HG02623 (cell line): Measurements from ENCODE around the gene CILP.
"Not testable (repeated sequence)": the region's sequence is repeated elsewhere in the genome, so short reads cannot be mapped to it uniquely, and the experiment has no call there.

Source experiments
- ATAC-seq: cut with Tn5 transposase; IDR thresholded peaks from one replicate; pipeline ENCODE4 v1.9.1; 2021; ENCODE audit warnings: moderate library complexity; ENCODE audit not compliant: unreplicated experiment

CILP gene, protein sequence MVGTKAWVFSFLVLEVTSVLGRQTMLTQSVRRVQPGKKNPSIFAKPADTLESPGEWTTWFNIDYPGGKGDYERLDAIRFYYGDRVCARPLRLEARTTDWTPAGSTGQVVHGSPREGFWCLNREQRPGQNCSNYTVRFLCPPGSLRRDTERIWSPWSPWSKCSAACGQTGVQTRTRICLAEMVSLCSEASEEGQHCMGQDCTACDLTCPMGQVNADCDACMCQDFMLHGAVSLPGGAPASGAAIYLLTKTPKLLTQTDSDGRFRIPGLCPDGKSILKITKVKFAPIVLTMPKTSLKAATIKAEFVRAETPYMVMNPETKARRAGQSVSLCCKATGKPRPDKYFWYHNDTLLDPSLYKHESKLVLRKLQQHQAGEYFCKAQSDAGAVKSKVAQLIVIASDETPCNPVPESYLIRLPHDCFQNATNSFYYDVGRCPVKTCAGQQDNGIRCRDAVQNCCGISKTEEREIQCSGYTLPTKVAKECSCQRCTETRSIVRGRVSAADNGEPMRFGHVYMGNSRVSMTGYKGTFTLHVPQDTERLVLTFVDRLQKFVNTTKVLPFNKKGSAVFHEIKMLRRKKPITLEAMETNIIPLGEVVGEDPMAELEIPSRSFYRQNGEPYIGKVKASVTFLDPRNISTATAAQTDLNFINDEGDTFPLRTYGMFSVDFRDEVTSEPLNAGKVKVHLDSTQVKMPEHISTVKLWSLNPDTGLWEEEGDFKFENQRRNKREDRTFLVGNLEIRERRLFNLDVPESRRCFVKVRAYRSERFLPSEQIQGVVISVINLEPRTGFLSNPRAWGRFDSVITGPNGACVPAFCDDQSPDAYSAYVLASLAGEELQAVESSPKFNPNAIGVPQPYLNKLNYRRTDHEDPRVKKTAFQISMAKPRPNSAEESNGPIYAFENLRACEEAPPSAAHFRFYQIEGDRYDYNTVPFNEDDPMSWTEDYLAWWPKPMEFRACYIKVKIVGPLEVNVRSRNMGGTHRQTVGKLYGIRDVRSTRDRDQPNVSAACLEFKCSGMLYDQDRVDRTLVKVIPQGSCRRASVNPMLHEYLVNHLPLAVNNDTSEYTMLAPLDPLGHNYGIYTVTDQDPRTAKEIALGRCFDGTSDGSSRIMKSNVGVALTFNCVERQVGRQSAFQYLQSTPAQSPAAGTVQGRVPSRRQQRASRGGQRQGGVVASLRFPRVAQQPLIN

DNA sequence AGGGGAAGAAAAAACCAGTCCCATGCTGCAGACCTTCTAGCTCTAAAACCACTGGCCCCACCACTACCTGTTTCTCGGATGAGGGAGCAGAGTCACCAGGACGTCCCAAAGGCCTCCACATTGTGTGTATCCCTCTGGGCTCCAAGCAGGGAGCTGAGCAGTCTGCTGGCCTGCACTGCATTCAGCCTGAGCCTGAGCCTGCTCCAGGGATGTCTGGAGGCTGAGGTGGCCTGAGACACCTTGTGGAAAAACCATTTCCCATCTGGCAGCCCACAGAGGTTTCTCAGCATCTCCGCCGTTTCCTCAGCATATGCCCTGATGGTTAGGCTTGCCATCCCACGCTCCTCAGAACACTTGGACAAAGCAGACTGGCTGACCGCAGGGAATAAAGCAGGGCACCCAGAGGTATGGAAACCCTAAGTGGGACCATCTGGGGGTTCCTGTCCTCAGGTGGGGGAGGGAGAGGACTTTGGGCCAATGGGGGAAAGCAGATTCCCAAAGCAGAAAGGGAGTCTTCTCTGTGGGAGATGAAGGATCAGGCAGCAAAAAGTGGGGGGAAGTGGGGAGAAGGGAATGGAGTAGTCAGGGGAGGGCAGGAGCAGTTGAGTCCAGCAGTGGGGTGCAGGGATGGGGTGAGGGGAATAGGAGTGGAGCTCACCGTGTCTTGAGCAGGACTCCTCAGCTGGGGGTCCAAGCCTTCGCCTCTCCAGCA, at the start of gene CILP:
CILP (minus strand) TSS at position 704 of the 712 bp plus-strand sequence. CDS start 1,718 bp downstream, outside the sequence.
- ATAC-seq = no peak

DNA sequence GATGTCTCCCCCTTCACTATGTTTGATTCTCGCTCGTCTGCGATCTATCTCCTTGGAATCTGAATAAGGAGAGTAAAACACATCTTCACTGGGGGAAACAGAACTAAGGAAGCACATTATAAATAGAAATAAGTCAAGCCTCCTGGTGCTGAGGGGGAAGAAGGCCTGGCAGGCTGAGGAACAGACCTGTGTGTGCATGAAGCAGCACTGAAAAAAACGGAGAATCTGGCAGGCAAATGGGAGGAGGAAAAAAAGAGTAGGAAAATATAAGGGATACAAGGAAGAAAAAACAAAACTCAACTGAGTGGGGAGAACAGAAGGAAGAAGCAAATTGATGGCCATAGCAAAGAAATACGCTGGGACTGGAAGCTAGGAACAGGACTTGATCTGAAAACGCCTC, 49.7 kb upstream of the CILP start:
- no peak for ATAC-seq

DNA sequence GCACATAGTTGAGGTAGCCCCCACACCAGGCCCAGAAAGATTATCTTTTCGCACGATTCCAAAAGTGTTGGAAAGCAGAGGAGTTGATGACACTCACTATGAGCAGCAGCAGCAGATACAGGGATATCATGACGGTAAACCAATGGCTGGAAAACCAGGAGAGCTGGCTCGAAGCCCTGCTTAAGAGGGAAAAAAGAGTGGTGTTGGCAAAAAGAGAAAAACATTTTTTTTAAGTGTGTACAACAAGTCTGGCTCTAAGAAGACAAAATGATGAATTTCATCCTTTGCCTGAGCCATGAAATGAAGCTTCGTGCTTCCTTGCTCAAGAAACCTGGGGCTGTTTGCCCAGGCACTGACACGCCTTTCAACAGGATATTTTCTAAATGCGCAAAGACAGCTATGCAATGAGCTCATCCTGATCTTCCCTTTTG, 48.1 kb upstream of the CILP start:
- ATAC-seq = no peak

DNA sequence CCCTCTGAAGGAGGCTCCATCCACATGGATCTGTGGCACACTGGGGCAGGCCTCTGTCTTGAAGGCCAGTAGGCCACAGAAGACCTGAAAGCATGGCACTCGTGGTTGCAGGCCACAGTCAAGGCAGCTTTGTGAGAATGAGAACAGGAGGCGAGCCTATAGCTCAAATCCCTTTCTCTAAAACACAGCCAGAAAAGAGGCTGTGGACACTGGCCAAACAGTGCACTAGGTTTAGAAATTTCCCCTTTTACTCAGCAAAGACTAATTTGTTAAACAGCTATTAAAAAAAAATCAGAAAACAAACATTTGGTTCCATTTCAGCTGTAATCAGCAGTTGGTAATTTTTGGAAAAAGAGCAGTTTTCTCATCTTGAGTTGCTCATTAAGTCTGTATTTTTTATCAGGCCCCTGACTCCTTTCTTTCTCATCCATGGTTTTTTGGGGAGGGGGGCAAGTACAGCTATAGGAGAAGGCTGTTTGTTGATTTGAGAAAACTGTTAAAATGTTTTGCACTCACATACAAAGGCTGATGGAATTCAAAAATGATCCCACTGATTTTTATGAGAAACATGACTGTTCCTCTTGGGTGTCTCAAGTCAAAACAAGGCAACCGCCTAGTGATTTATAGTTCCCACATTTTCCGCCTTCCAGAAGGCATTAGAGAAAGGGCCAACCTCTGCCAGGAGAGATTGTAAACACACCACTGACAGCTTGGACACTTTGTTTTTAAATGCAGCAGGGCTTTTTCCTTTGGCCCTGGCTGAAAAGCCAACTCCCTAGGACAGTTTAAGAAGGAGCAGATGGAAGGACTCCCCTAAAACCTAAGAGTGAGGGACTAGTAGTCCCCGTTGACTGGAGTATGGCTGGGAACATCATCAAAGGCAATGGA, 47.3 kb upstream of the CILP start:
- ATAC-seq = no peak

DNA sequence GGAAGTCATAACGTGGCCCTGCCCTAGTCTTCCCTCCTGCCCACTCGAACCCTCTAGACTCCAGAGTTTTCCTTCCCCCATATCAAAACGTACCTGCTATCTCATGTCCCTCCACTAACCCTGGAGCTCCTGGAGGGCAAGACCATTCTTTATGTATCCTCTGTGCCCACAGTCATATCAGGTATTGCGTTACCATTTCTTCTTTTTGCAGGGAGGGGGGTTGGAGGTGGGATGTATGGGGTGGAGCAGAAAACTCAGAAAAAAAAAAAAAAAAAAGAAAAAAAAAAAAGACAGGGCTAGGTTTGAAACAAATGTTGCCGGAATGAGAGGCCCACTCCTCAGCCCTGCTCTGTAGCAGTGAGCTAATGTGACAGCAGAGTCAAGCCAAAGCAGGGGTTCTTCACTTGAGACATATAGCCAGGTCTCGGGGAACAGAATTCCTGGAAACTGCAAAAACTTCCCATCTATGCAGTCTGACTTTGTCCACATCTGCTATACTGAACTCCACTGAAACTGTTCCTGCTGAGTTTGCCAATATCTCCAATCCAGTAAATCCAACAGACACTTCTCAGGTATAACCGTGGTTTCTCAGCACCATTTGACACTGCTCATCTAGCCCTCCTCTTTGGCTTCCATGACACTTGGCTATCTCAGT, 44.3 kb upstream of the CILP start:
- no peak for ATAC-seq

DNA sequence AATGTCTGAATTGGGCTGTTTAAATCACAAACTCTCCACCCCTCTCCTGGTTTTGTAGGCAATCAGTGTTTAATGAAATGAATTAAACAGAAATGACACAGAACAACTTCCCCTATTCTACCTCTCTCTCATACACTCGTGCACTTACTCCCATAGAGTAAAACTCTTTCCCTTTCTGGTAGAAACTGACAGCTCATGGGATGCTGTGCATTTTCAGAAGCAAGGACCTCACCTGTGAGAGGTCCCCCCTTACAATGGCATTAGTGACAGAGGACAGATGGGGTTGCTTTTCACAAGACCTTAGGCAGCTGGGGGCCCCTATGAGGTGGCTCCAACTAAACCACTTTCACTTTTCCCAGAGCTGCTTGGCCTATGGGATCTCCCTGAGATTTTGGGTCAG, 43.5 kb upstream of the CILP start:
- ATAC-seq = no peak

DNA sequence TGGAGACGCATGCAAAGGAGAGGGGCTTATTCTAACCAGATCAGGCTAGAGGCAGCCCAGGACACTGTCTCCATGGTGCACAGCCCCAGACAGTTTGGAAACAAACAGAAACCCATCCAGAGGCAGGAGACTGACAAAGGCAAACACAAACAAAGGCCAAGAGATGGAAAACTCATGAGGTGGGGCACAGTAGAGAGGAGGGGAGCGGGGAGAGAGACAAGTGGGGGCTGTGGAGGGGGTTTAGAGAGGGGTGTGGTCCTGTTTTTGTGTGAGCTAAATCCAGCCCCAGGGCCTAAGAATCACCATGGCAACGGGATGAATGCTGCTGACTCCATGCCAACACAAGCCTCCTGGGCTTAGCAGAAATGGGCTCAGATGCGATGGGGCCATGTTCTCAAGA, 43.1 kb upstream of the CILP start:
- ATAC-seq = no peak

DNA sequence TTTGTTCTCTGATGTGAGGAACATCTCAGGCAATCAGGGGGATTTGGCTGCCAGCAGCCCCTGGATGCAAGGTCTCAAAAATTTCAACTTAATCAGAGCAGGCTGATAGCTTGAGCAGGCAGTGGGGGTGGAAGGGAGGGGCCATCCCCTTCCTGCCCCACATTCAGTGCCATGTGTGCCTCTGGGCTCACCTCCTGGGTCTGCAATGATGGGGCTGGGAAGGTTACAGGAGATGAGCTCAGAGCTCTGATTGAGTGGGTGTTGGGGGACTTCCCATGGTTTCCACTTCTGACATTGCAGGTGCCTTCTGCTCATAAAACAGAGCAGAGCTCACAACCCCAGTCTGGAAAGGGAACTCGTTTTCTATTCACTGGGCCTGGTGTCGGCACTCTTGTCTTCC, 38.4 kb upstream of the CILP start:
- ATAC-seq = no peak

DNA sequence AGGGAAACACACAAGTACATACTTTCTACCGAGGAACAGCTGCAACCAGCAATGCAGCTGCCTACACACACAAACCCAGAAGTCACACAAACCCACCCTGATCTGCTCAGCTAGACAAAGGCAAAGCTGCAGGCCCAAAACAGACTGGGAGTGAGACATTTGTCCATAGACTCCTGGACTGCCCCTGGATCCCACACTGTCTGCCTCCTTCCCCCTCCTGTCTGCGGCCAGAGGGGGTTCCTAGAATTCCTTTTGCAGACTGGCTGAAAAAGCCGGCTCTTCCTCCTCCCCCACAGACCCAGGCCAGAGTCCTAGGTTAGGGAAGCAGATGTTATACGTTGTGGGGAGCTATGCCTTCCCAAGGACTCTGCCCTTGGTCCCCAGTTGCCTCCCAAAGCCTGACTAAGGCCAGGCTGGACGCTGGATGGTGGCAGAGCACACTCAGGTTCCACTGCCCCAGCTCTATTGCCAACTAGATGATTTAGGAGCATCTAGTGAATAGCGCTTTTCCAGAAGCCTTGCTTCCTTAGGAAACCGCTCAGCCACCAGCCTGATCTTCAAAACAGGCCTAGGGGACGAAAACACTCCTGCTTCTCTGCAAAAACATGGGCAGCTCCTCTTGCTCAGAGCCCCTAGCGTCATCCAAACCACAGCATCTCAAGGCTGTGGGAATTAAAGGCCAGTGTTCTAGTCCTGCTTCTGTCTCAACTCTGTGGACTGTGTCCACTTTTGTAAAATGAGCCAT, 37.4 kb upstream of the CILP start:
- no peak for ATAC-seq

DNA sequence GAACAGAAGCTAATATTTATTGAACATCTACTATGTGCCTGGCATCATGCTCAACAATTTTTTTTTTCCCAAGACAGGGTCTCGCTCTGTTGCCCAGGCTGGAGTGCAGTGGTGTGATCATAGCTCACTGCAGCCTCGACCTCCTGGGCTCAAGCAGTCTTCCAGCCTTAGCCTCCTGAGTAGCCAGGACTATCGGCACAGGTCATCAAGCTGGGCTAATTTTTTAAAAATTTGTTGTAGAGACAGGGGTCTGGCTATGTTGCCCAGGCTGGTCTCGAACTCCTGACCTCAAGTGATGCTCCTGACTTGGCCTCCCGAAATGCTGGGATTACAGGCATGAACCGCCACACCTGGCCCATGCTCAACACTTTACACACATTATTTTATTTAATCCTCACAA, 35.7 kb upstream of the CILP start:
- ATAC-seq = no peak

DNA sequence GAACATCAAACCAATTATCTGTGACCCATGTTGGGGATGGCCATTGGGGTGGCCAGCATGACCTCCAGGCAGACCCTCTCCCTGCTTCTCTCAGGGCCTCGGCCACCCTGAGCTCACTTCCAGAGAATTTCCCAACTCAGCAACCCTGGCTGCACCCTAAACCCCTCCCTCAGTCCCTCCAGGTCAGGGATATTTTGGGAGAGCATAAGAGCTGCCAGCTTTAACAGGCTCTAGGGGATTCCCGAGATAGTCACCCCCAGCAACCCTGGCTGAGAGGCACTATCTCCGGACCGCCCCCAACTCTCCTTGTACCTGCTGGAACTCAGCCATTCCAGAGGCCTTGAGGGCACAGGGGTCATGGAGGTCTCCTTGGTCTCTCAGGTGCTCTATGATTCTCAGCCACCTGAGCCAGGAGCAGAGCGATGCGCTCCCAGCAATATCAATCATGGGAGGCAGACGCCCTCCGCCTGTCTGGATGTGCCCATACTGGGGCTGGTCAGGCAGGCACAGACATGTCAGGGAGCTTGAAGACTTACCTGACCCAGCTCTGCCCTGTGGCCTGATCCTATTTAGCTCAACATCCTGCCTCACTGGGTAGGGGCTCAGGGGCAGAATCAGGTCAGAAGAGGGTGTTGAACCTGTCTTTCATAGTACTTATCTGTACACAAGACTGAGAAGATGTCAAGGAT, 34.9 kb upstream of the CILP start:
- no peak for ATAC-seq

DNA sequence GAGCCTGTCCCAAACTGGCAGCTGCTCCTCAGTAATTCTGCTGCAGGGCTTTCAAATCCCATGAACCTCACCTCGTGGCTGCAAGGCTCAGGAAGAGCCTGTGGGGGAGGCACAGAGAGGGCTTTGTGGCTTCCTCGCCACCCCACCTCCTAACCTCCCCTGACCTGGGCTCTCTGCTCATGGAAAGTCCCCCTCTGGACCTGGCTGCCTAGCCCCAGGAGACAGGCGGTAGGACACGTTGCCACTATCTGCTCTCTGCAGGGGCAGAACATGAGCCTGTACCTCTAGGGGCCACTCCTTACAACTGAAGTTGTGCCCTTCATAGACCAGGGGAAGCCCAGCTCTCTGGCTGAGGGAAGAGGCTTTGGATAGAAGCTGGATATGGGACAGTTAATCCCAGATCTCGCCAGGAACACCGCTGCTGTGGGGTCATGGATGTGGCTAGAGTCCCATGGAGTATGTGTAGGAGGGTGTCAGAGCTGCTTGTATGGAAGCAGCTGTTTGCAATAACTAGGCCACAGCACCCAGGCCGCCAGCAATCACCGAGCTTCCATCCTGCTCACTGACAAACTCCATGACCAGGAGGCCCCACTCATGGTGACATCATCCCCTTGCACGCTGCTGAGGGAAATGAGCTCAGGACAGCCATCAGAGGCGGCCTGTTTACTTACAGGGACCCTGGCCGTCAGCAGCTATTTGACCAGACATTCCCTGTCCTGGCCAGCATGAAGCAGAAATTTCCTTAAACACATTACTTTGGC, 34.0 kb upstream of the CILP start:
- no peak for ATAC-seq

DNA sequence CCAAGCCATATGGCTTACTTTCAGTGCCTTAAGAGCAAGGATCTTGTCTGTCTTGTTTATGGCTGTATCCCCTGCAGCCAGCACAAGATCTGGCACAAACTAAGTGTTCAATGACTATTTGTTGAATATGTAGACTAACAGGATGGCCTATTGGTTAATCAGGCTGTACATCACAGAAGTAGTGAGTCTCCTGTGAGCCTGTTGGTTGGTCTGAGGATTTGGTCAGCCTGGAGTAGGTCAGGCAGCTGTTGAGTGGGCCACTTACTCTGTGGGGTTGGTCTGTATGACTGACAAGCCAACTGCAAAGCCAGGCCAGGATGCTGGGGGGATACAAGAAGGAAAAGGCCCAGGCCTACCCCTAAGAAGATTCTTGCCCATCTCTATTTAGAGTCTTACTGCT, 33.4 kb upstream of the CILP start:
- ATAC-seq = no peak

DNA sequence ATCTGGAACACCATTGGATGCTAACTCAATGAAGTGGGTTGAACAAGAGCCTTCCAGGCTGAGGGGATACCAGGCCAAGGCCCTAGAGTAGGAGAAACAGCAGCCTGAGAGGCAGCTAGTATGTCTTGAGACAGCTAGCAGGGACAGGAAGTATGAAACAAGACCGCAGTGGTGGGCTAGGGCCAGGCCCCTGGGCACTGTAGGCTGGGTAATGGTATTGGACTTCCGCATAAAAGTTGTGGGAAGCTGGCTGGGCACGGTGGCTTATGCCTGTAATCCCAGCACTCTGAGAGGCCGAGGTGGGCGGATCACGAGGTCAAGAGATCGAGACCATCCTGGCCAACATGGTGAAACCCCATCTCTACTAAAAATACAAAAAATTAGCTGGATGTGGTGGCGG, 25.2 kb upstream of the CILP start:
- not testable (repeated sequence) for ATAC-seq

DNA sequence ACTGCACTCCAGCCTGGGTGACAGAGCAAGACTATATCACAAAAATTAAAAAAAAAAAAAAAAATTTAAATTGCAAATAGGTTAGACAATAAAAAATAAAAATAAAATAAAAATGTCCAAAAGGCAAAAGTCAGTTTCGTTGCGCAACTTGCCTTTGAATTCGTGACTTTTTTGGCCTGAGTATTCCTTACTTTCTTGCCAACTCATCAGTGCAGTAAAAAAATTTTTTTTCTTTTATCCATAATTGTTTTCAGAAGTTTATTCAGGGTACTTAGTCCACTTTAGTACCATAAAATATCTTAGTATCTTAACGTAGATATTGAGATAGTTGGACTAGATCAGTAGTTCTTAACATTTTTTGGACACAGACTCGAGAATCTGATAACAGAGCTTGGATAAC, 22.4 kb upstream of the CILP start:
- no peak for ATAC-seq

DNA sequence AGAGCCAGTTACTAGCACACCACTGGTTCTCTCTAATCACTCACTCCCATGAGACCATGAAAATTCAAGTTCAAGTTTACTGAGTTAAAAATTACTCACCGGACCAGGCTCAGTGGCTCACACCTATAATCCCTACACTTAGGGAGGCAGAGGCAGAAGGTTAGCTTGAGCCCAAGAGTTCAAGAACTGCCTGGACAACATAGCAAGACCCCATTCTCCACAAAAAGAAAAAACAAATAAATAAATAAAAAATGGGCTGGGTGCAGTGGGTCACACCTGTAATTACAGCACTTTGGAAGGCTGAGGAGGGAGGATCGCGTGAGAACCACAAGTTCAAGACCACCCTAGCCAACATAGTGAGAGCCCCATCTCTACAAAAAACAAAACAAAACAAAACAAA, 21.2 kb upstream of the CILP start:
- no peak for ATAC-seq

DNA sequence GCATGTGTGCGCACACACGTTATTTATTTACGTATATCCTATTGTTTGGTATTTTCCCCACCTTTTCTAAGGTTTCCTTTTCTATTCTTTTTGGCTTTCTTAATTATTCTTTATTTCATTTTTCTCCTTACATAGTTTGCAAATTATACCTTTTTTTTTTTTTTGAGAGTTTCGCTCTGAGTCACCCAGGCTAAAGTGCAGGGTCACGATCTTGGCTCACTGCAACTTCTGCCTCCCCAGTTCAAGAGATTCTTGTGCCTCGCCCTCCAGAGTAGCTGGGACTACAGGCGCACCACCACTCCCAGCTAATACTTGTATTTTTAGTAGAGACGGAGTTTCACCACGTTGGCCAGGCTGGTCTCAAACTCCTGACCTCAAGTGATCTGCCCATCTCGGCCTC, 20.0 kb upstream of the CILP start:
- no peak for ATAC-seq
